WTC11 (cell line): ENCODE data around the gene ILK. TPM values are rescaled to one million over a fixed set of nuclear protein-coding genes. Genes with fewer than 3 reads are reported as not detected.

Source experiments
- ATAC-seq: fragments of 200-7000 bp; cut with Tn5 transposase; 2 replicates; pipeline ENCODE4 v1.10.0; 2021; ENCODE audit warnings: mild to moderate bottlenecking, moderate library complexity
- CTCF ChIA-PET: fragments of 300-600 bp; sonication (Branson Sonifier 250); formaldehyde crosslinking; loops from one replicate; lab custom pipeline; 2021; ENCODE audit warnings: antibody characterized with exemption; lab: Charles Lee
- POLR2A ChIA-PET: fragments of 350-600 bp; sonication (Branson Sonifier 250); formaldehyde crosslinking; loops from one replicate; lab custom pipeline; 2021; ENCODE audit warnings: antibody characterized with exemption; lab: Charles Lee
- DNase-seq: peaks from one replicate; pipeline ENCODE4 v3.0.0; 2021; ENCODE audit warnings: low spot score
- H3K27ac Mint-ChIP-seq: 2 replicates; pipeline ENCODE4 v1.8.0; 2021; ENCODE audit warnings: mixed read lengths
- H3K27me3 Mint-ChIP-seq: 2 replicates; pipeline ENCODE4 v1.8.0; 2021; ENCODE audit warnings: low read depth, mild to moderate bottlenecking, moderate library complexity, mixed read lengths
- H3K36me3 Mint-ChIP-seq: 2 replicates; pipeline ENCODE4 v1.8.0; 2021; ENCODE audit warnings: mixed read lengths
- H3K4me1 Mint-ChIP-seq: 2 replicates; pipeline ENCODE4 v1.8.0; 2022; ENCODE audit warnings: mixed read lengths
- H3K4me3 Mint-ChIP-seq: 2 replicates; pipeline ENCODE4 v1.8.0; 2021; ENCODE audit warnings: mild to moderate bottlenecking, moderate library complexity, mixed read lengths
- H3K9me3 Mint-ChIP-seq: 2 replicates; pipeline ENCODE4 v1.8.0; 2021; ENCODE audit warnings: mixed read lengths
- ATF1 ChIP-seq: sonication (generic); formaldehyde crosslinking; IDR thresholded peaks from 2 replicates; pipeline ENCODE4 v1.8.1; 2023; ENCODE audit warnings: mild to moderate bottlenecking, moderate library complexity, missing genetic modification reagents
- CDX4 ChIP-seq: fragments of 250-450 bp; sonication (Bioruptor Pico); IDR thresholded peaks from 2 replicates; pipeline ENCODE4 v1.9.0; 2021; ENCODE audit warnings: moderate library complexity, mild to moderate bottlenecking, inconsistent platforms, borderline replicate concordance
- CREB1 ChIP-seq: sonication (generic); formaldehyde crosslinking; IDR thresholded peaks from 2 replicates; pipeline ENCODE4 v1.8.0; 2023; ENCODE audit warnings: mild to moderate bottlenecking, missing genetic modification reagents
- EMX1 ChIP-seq: fragments of 250-450 bp; sonication (Bioruptor Pico); IDR thresholded peaks from 2 replicates; pipeline ENCODE4 v1.8.0; 2021; ENCODE audit warnings: mild to moderate bottlenecking
- ETV6 ChIP-seq: sonication (generic); formaldehyde crosslinking; IDR thresholded peaks from 2 replicates; pipeline ENCODE4 v1.8.1; 2022; ENCODE audit warnings: mild to moderate bottlenecking, missing genetic modification reagents
- MXD4 ChIP-seq: fragments of 250-450 bp; sonication (Bioruptor Pico); IDR thresholded peaks from 2 replicates; pipeline ENCODE4 v1.8.0; 2021; ENCODE audit warnings: mild to moderate bottlenecking, moderate library complexity, borderline replicate concordance
- MYBL2 ChIP-seq: sonication (generic); formaldehyde crosslinking; IDR thresholded peaks from 2 replicates; pipeline ENCODE4 v1.8.1; 2023; ENCODE audit warnings: mild to moderate bottlenecking, moderate library complexity, missing genetic modification reagents
- NFE2L1 ChIP-seq: sonication (generic); formaldehyde crosslinking; IDR thresholded peaks from 2 replicates; pipeline ENCODE4 v1.8.1; 2023; ENCODE audit warnings: missing genetic modification reagents
- PREB ChIP-seq: sonication (generic); formaldehyde crosslinking; IDR thresholded peaks from 2 replicates; pipeline ENCODE4 v1.8.1; 2022; ENCODE audit warnings: mild to moderate bottlenecking, missing genetic modification reagents, moderate library complexity, borderline replicate concordance
- PRRX2 ChIP-seq: fragments of 250-450 bp; sonication (Bioruptor Pico); IDR thresholded peaks from 2 replicates; pipeline ENCODE4 v1.8.0; 2021; ENCODE audit warnings: mild to moderate bottlenecking
- RELA ChIP-seq: sonication (generic); formaldehyde crosslinking; IDR thresholded peaks from 2 replicates; pipeline ENCODE4 v1.8.1; 2022; ENCODE audit warnings: missing genetic modification reagents, mild to moderate bottlenecking, borderline replicate concordance
- SMAD3 ChIP-seq: sonication (generic); formaldehyde crosslinking; IDR thresholded peaks from 2 replicates; pipeline ENCODE4 v1.8.0; 2022; ENCODE audit warnings: missing genetic modification reagents, mild to moderate bottlenecking, borderline replicate concordance
- TEAD1 ChIP-seq: sonication (generic); formaldehyde crosslinking; IDR thresholded peaks from 2 replicates; pipeline ENCODE4 v1.8.0; 2022; ENCODE audit warnings: mild to moderate bottlenecking, missing genetic modification reagents
- TEAD4 ChIP-seq: sonication (generic); formaldehyde crosslinking; IDR thresholded peaks from 2 replicates; pipeline ENCODE4 v1.8.0; 2022; ENCODE audit warnings: mild to moderate bottlenecking, missing genetic modification reagents
- USF1 ChIP-seq: sonication (generic); formaldehyde crosslinking; IDR thresholded peaks from 2 replicates; pipeline ENCODE4 v1.8.0; 2022; ENCODE audit warnings: mild to moderate bottlenecking, missing genetic modification reagents
- ZNF416 ChIP-seq: fragments of 250-450 bp; sonication (Bioruptor Pico); IDR thresholded peaks from 2 replicates; pipeline ENCODE4 v1.9.0; 2021; ENCODE audit warnings: mild to moderate bottlenecking, inconsistent platforms
- ZNF671 ChIP-seq: fragments of 250-450 bp; sonication (Bioruptor Pico); IDR thresholded peaks from 2 replicates; pipeline ENCODE4 v1.8.0; 2021; ENCODE audit warnings: mild to moderate bottlenecking
- total RNA-seq: library from RNA; stranded (reverse); gene quantifications from 3 replicates; pipeline ENCODE4 v1.2.3, GENCODE V29; 2021
- TF ChIP-seq, protein P1 (sequence below): sonication (generic); formaldehyde crosslinking; IDR thresholded peaks from 2 replicates; pipeline ENCODE4 v1.8.1; 2023; ENCODE audit warnings: mild to moderate bottlenecking, moderate library complexity, missing genetic modification reagents
- TF ChIP-seq, protein P2 (sequence below): sonication (generic); formaldehyde crosslinking; IDR thresholded peaks from 2 replicates; pipeline ENCODE4 v1.8.1; 2023; ENCODE audit warnings: mild to moderate bottlenecking, missing genetic modification reagents
- TF ChIP-seq, protein P3 (sequence below): fragments of 250-450 bp; sonication (Bioruptor Pico); IDR thresholded peaks from 2 replicates; pipeline ENCODE4 v1.9.0; 2021; ENCODE audit warnings: mild to moderate bottlenecking

ILK gene
- total RNA-seq, 1 experiment from 2014 or later, result 97.7 TPM

- H3K4me1 Mint-ChIP-seq, result no peaks in the 10 kb centered on the region
- H3K27ac Mint-ChIP-seq, result no peak overlapping the region
- H3K36me3 Mint-ChIP-seq, result no peaks in the 10 kb centered on the region
- POLR2A ChIA-PET, result interaction anchor here (0.9 kb wide), 1 partner anchor 42 kb away, joined by 3 read pairs; no protein-coding TSS in a partner anchor
- CTCF ChIA-PET, result interaction anchor here (1.0 to 1.6 kb wide), 3 partner anchors 16 to 35 kb away, joined by 3 to 8 read pairs (median 4); partner anchors contain the start of gene TAF10
- ATAC-seq (peak; percentile 10), DNase-seq (no peak)
- TF ChIP-seq ZNF671 (no peak), USF1 (CRISPR knock-in tag) (no peak), NFE2L1 (CRISPR knock-in tag) (no peak), MYBL2 (CRISPR knock-in tag) (no peak), CREB1 (CRISPR knock-in tag) (no peak), MXD4 (CRISPR knock-in tag) (no peak), CDX4 (no peak), PREB (CRISPR knock-in tag) (no peak), ZNF416 (CRISPR knock-in tag) (no peak), TEAD1 (CRISPR knock-in tag) (no peak), ATF1 (CRISPR knock-in tag) (no peak), TEAD4 (no peak), RELA (no peak), PRRX2 (CRISPR knock-in tag) (no peak), SMAD3 (CRISPR knock-in tag) (no peak)
- TF ChIP-seq, protein P1, sequence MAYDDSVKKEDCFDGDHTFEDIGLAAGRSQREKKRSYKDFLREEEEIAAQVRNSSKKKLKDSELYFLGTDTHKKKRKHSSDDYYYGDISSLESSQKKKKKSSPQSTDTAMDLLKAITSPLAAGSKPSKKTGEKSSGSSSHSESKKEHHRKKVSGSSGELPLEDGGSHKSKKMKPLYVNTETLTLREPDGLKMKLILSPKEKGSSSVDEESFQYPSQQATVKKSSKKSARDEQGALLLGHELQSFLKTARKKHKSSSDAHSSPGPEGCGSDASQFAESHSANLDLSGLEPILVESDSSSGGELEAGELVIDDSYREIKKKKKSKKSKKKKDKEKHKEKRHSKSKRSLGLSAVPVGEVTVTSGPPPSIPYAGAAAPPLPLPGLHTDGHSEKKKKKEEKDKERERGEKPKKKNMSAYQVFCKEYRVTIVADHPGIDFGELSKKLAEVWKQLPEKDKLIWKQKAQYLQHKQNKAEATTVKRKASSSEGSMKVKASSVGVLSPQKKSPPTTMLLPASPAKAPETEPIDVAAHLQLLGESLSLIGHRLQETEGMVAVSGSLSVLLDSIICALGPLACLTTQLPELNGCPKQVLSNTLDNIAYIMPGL (CRISPR knock-in tag), result no peak
- TF ChIP-seq, protein P2, sequence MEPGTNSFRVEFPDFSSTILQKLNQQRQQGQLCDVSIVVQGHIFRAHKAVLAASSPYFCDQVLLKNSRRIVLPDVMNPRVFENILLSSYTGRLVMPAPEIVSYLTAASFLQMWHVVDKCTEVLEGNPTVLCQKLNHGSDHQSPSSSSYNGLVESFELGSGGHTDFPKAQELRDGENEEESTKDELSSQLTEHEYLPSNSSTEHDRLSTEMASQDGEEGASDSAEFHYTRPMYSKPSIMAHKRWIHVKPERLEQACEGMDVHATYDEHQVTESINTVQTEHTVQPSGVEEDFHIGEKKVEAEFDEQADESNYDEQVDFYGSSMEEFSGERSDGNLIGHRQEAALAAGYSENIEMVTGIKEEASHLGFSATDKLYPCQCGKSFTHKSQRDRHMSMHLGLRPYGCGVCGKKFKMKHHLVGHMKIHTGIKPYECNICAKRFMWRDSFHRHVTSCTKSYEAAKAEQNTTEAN (CRISPR knock-in tag), result no peak
- no peak overlapping the region for H3K4me3 Mint-ChIP-seq
- H3K9me3 Mint-ChIP-seq, result no peaks in the 10 kb centered on the region
- H3K27me3 Mint-ChIP-seq, result no peaks in the 10 kb centered on the region
These were observed 43.0 kb downstream of the ILK start for GRCh38 chr11:6646576-6646917.

DNA sequence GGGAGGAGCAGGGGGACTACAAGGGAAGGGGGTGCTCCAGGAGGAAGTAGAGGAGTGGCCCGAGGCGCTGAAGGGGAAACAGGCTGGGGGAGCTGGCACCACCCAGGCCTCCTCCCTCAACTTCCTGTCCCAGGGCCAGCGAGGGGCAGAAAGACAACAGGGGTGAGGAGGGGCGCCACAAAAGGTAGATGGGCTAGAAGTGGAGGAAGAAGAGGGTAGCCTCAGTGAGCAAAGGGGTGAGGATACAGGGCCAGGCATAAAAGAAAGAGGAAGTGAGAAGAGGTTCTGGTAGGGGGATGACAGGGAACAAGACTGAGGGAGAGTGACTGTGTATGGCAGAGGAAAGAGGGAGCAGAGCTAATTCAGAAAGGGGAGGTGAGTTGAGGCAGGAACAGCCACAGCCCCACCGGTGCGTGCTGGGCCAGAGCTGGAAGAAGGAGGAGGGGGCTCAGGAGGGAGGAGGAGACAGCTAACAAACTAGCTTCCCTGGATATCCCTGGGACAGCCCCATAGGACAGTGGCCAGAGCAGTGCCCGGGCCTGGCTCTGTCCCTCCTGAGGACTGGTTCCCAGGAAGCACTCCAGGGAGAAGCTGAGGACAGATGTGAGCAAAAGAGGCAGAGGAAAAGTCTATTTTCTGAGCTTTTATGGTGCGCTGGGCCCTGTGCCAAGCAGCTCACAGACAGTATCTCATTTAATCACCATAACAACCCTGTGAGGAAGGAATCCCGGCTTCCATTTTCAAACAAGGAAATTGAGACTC, 43.5 kb downstream of the ILK start:
- ATAC-seq (peak; percentile 78), DNase-seq (peak; percentile 27)
- Mint-ChIP-seq H3K9me3 (no peaks in the 10 kb centered on the region), H3K27ac (no peak overlapping the region), H3K4me1 (no peaks in the 10 kb centered on the region), H3K27me3 (no peaks in the 10 kb centered on the region), H3K36me3 (no peaks in the 10 kb centered on the region), H3K4me3 (no peak overlapping the region)
- TF ChIP-seq, protein P3, sequence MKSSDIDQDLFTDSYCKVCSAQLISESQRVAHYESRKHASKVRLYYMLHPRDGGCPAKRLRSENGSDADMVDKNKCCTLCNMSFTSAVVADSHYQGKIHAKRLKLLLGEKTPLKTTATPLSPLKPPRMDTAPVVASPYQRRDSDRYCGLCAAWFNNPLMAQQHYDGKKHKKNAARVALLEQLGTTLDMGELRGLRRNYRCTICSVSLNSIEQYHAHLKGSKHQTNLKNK (CRISPR knock-in tag), result no peak
- peak; percentile 29; the same call in 1 of the 2 replicates for TF ChIP-seq ETV6 (CRISPR knock-in tag)
- no peak for TF ChIP-seq EMX1
- CTCF ChIA-PET, result interaction anchor here (1.0 to 1.6 kb wide), 3 partner anchors 17 to 36 kb away, joined by 3 to 8 read pairs (median 4); partner anchors contain the start of gene TAF10
- POLR2A ChIA-PET, result interaction anchor here (0.9 kb wide), 1 partner anchor 43 kb away, joined by 3 read pairs; no protein-coding TSS in a partner anchor
